Thyroid gland (tissue), 4 donors: ENCODE measurements around the gene MARK2.

Experiments used
- POLR2A ChIP-seq, 2 donors: fragments of 450-650 bp; IDR thresholded peaks; one replicate each; pipeline ENCODE4 v1.6.1; 2017; ENCODE audit warnings: antibody characterized with exemption in 2 of 2, mild to moderate bottlenecking in 2 of 2, moderate library complexity in 1 of 2
- TF ChIP-seq, protein P1 (sequence below), 6 experiments: fragments of 200-600 bp in 3 of 6; fragments of 450-650 bp in 3 of 6; sonication (generic) in 3 of 6; IDR thresholded peaks; one replicate each; pipeline ENCODE4 v1.5.1; 2016 to 2019; ENCODE audit warnings: antibody characterized with exemption in 6 of 6, mild to moderate bottlenecking in 2 of 6, inconsistent platforms in 1 of 6, moderate library complexity in 1 of 6

DNA sequence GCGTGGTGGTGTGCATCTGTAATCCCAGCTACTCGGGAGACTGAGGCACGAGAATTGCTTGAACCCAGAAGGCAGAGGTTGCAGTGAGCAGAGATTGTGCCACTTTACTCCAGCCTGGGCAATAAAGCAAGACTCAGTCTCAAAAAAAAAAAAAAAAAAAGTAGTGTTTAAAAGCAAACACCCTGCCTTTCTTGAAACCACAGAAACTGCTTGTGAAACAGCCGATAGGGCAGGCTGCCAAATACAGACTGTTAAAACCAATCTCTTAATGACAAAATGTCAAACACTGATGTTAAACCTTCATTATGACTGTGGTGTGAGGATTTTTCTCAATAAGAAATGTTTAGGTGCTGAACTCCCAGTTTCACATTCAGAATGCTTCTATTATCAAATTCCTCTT lies 27.3 kb downstream of the MARK2 start:
- TF ChIP-seq, protein P1, sequence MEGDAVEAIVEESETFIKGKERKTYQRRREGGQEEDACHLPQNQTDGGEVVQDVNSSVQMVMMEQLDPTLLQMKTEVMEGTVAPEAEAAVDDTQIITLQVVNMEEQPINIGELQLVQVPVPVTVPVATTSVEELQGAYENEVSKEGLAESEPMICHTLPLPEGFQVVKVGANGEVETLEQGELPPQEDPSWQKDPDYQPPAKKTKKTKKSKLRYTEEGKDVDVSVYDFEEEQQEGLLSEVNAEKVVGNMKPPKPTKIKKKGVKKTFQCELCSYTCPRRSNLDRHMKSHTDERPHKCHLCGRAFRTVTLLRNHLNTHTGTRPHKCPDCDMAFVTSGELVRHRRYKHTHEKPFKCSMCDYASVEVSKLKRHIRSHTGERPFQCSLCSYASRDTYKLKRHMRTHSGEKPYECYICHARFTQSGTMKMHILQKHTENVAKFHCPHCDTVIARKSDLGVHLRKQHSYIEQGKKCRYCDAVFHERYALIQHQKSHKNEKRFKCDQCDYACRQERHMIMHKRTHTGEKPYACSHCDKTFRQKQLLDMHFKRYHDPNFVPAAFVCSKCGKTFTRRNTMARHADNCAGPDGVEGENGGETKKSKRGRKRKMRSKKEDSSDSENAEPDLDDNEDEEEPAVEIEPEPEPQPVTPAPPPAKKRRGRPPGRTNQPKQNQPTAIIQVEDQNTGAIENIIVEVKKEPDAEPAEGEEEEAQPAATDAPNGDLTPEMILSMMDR (IDR thresholded peaks at IDR 0.05): no peak
- TF ChIP-seq POLR2A (IDR thresholded peaks at IDR 0.05): no peak
